Thyroid gland (tissue), 4 donors: ENCODE data around the gene ATL1. TPM values are rescaled to one million over a fixed set of nuclear protein-coding genes. Genes with fewer than 3 reads are reported as not detected.

Experiments used
- DNase-seq, 2 donors: peaks; one replicate each; pipeline ENCODE4 v3.0.0-alpha.2; 2019
- H3K27ac ChIP-seq, 3 donors: fragments of 200-600 bp; sonication (generic); 1 replicate in 2 of 3; 2 replicates in 1 of 3; pipeline ENCODE4 v1.5.1; 2016 to 2019; ENCODE audit warnings: mild to moderate bottlenecking in 1 of 3, moderate library complexity in 1 of 3
- H3K27me3 ChIP-seq: fragments of 200-600 bp; sonication (generic); one replicate; pipeline ENCODE4 v1.5.1; 2019
- H3K36me3 ChIP-seq, 2 donors: fragments of 200-600 bp; sonication (generic); one replicate each; pipeline ENCODE4 v1.5.1; 2016 to 2019
- H3K4me1 ChIP-seq, 2 donors: fragments of 200-600 bp; sonication (generic); one replicate each; pipeline ENCODE4 v1.5.1; 2017 to 2019
- H3K4me3 ChIP-seq, 3 donors: fragments of 200-600 bp; sonication (generic); replicated peaks in 1 of 3; 1 replicate in 2 of 3; 2 replicates in 1 of 3; pipeline ENCODE4 v1.5.1; 2016; ENCODE audit warnings: mild to moderate bottlenecking in 1 of 3
- H3K9me3 ChIP-seq: fragments of 200-600 bp; sonication (generic); one replicate; pipeline ENCODE4 v1.5.1; 2017
- CTCF ChIP-seq, 6 experiments: fragments of 200-600 bp in 3 of 6; fragments of 450-650 bp in 3 of 6; sonication (generic) in 3 of 6; IDR thresholded peaks; one replicate each; pipeline ENCODE4 v1.5.1; 2016 to 2019; ENCODE audit warnings: antibody characterized with exemption in 6 of 6, mild to moderate bottlenecking in 2 of 6, inconsistent platforms in 1 of 6, moderate library complexity in 1 of 6
- POLR2A ChIP-seq, 2 donors: fragments of 450-650 bp; IDR thresholded peaks; one replicate each; pipeline ENCODE4 v1.6.1; 2017; ENCODE audit warnings: antibody characterized with exemption in 2 of 2, mild to moderate bottlenecking in 2 of 2, moderate library complexity in 1 of 2
- WGBS, 2 donors: methylation state at CpG; one replicate each; pipeline ENCODE4 v1.1.5; 2017; 5-methylcytosine and 5-hydroxymethylcytosine counted together
- intact Hi-C: fragments of 100-400 bp; cut with DNase I; formaldehyde crosslinking; loops from one replicate; pipeline ENCODE4 v1.15.1; 2023
- total RNA-seq, 4 donors: library from RNA; depleted of rRNA; stranded (reverse); fragments of >200 nt; gene quantifications; one replicate each; pipeline ENCODE4 v1.2.3, GENCODE V29; 2016

ATL1 gene
- total RNA-seq, 4 donors from 2014 or later = 2.1 to 5.4 (median 4.6) TPM

GRCh38 chr14:50578433-50578832 lies 18.5 kb downstream of the ATL1 start:
- Histone ChIP-seq H3K4me3 (no peak overlapping the region), H3K9me3 (no peaks in the 10 kb centered on the region), H3K27me3 (no peaks in the 10 kb centered on the region), H3K36me3 (no peaks in the 10 kb centered on the region), H3K27ac (no peak overlapping the region), H3K4me1 (no peaks in the 10 kb centered on the region)
- intact Hi-C loops = no loop called here
- no peak for DNase-seq
- TF ChIP-seq POLR2A (IDR thresholded peaks at IDR 0.05) = no peak
- TF ChIP-seq CTCF (IDR thresholded peaks at IDR 0.05) = no peak

DNA sequence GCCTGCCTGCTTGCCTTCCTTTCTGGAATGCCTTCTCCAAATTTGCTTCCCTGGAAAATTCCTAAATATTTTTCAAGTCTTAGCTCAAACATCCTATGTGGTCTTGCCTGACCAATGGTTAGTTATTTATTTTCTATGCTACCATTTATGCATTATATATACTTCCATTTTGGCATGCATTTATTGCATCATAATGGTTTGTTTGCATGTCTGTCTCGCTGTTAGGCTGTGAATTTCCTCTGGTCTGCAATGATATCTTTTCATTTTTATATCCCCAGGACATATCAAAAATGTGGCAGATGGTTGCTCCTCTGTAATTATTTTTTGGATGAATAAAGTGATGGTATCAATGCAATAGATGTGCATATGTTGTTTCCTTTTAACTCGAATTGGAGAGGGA lies 30.5 kb downstream of the ATL1 start:
- 86 to 91% methylated on average over 2 of the region's 2 CpGs for WGBS, 2 donors
- no peak overlapping the region for H3K4me3 ChIP-seq
- H3K27me3 ChIP-seq = no peaks in the 10 kb centered on the region
- H3K27ac ChIP-seq = no peak overlapping the region
- intact Hi-C loops = no loop called here
- H3K36me3 ChIP-seq = no peaks in the 10 kb centered on the region
- no peaks in the 10 kb centered on the region for H3K9me3 ChIP-seq
- DNase-seq = no peak
- TF ChIP-seq CTCF (IDR thresholded peaks at IDR 0.05) = no peak
- TF ChIP-seq POLR2A (IDR thresholded peaks at IDR 0.05) = no peak
- H3K4me1 ChIP-seq = no peaks in the 10 kb centered on the region

DNA sequence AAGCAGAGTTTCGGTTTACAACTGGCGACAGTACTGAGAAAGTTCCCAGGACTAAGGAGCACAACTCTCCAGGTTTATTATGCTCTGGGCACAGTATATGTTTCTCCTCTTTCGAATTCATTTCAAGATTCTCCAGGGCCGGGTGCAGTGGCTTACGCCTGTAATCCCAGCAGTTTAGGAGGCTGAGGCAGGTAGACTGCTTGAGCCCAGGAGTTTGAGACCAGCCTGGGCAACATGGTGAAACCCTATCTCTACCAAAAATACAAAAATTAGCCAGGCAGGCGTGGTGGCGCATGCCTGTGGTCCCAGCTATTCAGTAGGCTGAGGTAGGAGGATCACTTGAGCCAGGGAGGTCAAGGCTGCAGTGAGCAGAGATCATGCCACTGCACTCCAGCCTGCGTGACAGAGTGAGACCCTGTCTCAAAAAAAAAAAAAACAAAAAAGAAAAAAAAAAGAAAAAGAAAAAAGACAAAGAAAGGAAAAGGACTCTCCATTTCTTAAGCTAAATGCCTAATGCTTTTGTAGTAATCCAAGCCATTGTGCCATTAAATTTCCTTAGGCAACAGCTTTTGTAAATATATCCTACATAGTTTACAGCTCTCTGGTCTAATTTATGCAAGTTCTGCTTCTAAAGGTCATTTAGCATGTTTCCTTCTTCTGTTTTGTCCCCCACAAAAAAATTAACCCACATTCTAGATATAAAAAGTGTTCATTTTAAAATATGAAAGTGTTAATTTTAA lies 34.8 kb downstream of the ATL1 start:
- TF ChIP-seq POLR2A (IDR thresholded peaks at IDR 0.05) (no peak), CTCF (IDR thresholded peaks at IDR 0.05) (no peak)
- H3K27ac ChIP-seq = no peak overlapping the region
- H3K9me3 ChIP-seq = no peaks in the 10 kb centered on the region
- H3K27me3 ChIP-seq = no peaks in the 10 kb centered on the region
- DNase-seq = no peak
- WGBS, 2 donors = 95 to 97% methylated on average over 8 of the region's 8 CpGs
- intact Hi-C loops = no loop called here
- H3K4me3 ChIP-seq = no peak overlapping the region
- H3K36me3 ChIP-seq = no peaks in the 10 kb centered on the region
- H3K4me1 ChIP-seq = no peaks in the 10 kb centered on the region

GRCh38 chr14:50598765-50599164 lies 38.8 kb downstream of the ATL1 start:
- H3K36me3 ChIP-seq = no peaks in the 10 kb centered on the region
- H3K9me3 ChIP-seq = no peaks in the 10 kb centered on the region
- H3K4me1 ChIP-seq = peaks cover 0 to 4% of the 10 kb centered on the region in 2 donors
- DNase-seq = no peak
- no peak for TF ChIP-seq CTCF (IDR thresholded peaks at IDR 0.05)
- TF ChIP-seq POLR2A (IDR thresholded peaks at IDR 0.05) = no peak
- no peaks in the 10 kb centered on the region for H3K27me3 ChIP-seq
- intact Hi-C loops = no loop called here
- H3K27ac ChIP-seq = no peak overlapping the region
- no peak overlapping the region for H3K4me3 ChIP-seq

DNA sequence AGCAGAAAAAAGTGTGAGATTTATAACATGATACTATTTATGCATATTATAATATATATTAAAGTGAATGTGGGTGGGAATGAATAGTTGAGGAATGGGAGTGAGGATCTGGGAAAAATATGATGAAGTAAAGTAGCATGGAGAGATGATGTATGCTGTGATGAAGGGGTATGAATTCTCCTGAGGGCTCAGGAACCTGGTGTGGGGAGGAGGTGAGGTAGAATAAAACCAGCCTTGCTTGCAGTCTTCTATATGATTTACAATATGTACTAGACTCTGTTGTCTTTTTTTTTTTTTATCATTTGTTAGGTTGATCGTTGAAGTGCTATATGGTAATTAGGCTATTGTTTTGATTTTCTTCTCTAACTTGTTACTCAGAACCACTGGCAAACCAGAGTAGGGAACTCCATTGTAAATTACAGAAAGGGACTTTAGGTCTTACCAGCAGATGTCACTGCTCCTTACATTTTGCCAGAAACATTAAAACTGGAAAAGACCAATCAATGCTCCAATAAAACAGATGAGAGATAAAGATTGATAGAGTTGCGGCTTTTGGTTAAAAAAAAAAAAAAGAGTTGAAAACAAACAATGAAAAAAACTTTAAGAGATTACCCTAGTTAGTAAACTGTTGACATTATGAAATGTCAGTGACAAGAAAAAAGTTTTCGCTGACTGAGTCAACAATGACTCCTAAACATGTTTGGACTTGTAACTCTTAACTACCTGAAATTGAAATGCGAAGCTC lies 39.9 kb downstream of the ATL1 start:
- no peak for DNase-seq
- Histone ChIP-seq H3K27ac (no peak overlapping the region), H3K27me3 (no peaks in the 10 kb centered on the region), H3K4me1 (peaks cover 0 to 4% of the 10 kb centered on the region in 2 donors), H3K9me3 (no peaks in the 10 kb centered on the region), H3K36me3 (no peaks in the 10 kb centered on the region), H3K4me3 (no peak overlapping the region)
- intact Hi-C loops = loop anchor here (5.0 kb wide), 1 partner anchor 172 kb away; no protein-coding TSS in a partner anchor
- 29% methylated on average over 4 of the region's 4 CpGs for WGBS, 2 donors
- TF ChIP-seq POLR2A (IDR thresholded peaks at IDR 0.05) = no peak
- peak in 4 of 6 experiments; percentile 43 to 83 (median 64) for TF ChIP-seq CTCF (IDR thresholded peaks at IDR 0.05)
